Esophagus squamous epithelium (tissue), 4 donors: ENCODE results near the gene SYT6.

Experiments used
- POLR2A ChIP-seq, 4 donors: fragments of 450-650 bp; IDR thresholded peaks; one replicate each; pipeline ENCODE4 v1.6.1; 2017; ENCODE audit warnings: antibody characterized with exemption in 4 of 4, mild to moderate bottlenecking in 4 of 4, moderate library complexity in 3 of 4
- TF ChIP-seq, protein P1 (sequence below), 6 experiments: fragments of 450-650 bp in 4 of 6; fragments of 200-600 bp in 2 of 6; sonication (generic) in 2 of 6; IDR thresholded peaks; one replicate each; pipeline ENCODE4 v1.5.1; 2016 to 2019; ENCODE audit warnings: antibody characterized with exemption in 6 of 6, mild to moderate bottlenecking in 4 of 6, moderate library complexity in 4 of 6

DNA sequence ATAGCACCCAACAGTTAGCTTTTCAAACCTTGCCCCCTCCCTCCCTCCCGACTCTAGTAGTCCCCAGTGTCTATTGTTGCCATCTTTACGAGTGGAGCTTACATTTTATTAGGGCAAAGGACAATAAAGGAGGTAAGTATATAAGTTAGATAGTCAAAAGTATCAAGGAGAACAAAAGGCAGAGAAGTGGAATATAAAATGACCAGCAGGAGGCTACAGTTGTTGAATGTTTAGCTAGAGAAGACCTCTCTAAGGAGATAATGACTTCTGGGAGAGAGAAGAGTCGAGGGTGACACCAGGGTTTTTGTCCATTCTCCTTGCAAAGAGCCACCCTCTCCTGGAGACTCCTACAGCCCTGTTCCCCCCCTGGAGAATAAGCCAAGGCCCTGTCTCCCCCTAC, 48.7 kb downstream of the SYT6 start:
- TF ChIP-seq, protein P1, sequence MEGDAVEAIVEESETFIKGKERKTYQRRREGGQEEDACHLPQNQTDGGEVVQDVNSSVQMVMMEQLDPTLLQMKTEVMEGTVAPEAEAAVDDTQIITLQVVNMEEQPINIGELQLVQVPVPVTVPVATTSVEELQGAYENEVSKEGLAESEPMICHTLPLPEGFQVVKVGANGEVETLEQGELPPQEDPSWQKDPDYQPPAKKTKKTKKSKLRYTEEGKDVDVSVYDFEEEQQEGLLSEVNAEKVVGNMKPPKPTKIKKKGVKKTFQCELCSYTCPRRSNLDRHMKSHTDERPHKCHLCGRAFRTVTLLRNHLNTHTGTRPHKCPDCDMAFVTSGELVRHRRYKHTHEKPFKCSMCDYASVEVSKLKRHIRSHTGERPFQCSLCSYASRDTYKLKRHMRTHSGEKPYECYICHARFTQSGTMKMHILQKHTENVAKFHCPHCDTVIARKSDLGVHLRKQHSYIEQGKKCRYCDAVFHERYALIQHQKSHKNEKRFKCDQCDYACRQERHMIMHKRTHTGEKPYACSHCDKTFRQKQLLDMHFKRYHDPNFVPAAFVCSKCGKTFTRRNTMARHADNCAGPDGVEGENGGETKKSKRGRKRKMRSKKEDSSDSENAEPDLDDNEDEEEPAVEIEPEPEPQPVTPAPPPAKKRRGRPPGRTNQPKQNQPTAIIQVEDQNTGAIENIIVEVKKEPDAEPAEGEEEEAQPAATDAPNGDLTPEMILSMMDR (IDR thresholded peaks at IDR 0.05): no peak
- TF ChIP-seq POLR2A (IDR thresholded peaks at IDR 0.05): no peak
